ENCODE results near the gene TRDN. TPM values are rescaled to one million over a fixed set of nuclear protein-coding genes. Genes with fewer than 3 reads are reported as not detected.

Gene TRDN
- total RNA-seq = not detected

- no peaks in the 10 kb centered on the region for H3K27me3 ChIP-seq
- H3K27ac ChIP-seq = no peak within 1 kb of the TSS
- intact Hi-C loops (cut with DNase I) = no loop called here
These were observed at the start of gene TRDN for GRCh38 chr6:123636782-123637181. Gene TRDN, minus strand, starts transcription at chr6:123636950. Its CDS starts 175 bp downstream, at chr6:123636775.

GRCh38 chr6:123681957-123682462 lies 45.3 kb upstream of the TRDN start:
- no peaks in the 10 kb centered on the region for H3K36me3 ChIP-seq
- no peaks in the 10 kb centered on the region for H3K4me1 ChIP-seq
- no peak for DNase-seq (ENCODE audit: low spot score in 2 of 2)
- no peaks in the 10 kb centered on the region for H3K27me3 ChIP-seq
- no peaks in the 10 kb centered on the region for H3K9me3 ChIP-seq
- intact Hi-C loops (cut with DNase I) = no loop called here
- no peak for TF ChIP-seq CTCF (IDR thresholded peaks at IDR 0.05)
- no peak overlapping the region for H3K4me3 ChIP-seq
- H3K27ac ChIP-seq = no peak overlapping the region

More at GRCh38 chr6:123636782-123637181, at the start of gene TRDN:
- TF ChIP-seq CTCF (IDR thresholded peaks at IDR 0.05) = no peak
- no peaks in the 10 kb centered on the region for H3K36me3 ChIP-seq
- H3K4me3 ChIP-seq = no peak within 1 kb of the TSS
- no peaks in the 10 kb centered on the region for H3K4me1 ChIP-seq
- H3K9me3 ChIP-seq = no peaks in the 10 kb centered on the region
- no peak for DNase-seq (ENCODE audit: low spot score in 2 of 2)

- Histone ChIP-seq H3K4me1 (no peaks in the 10 kb centered on the region), H3K4me3 (no peak overlapping the region), H3K27ac (no peak overlapping the region), H3K36me3 (no peaks in the 10 kb centered on the region), H3K27me3 (no peaks in the 10 kb centered on the region), H3K9me3 (no peaks in the 10 kb centered on the region)
- TF ChIP-seq CTCF (IDR thresholded peaks at IDR 0.05) = no peak
- DNase-seq (ENCODE audit: low spot score in 2 of 2) = no peak
- intact Hi-C loops (cut with DNase I) = no loop called here
These were observed 41.1 kb upstream of the TRDN start for GRCh38 chr6:123677897-123678296.

GRCh38 chr6:123676793-123677192 lies 40.0 kb upstream of the TRDN start:
- Histone ChIP-seq H3K27me3 (no peaks in the 10 kb centered on the region), H3K27ac (no peak overlapping the region), H3K36me3 (no peaks in the 10 kb centered on the region), H3K4me3 (no peak overlapping the region), H3K4me1 (no peaks in the 10 kb centered on the region), H3K9me3 (no peaks in the 10 kb centered on the region)
- no peak for TF ChIP-seq CTCF (IDR thresholded peaks at IDR 0.05)
- DNase-seq (ENCODE audit: low spot score in 2 of 2) = no peak
- intact Hi-C loops (cut with DNase I) = no loop called here

- TF ChIP-seq CTCF (IDR thresholded peaks at IDR 0.05) = no peak
- intact Hi-C loops (cut with DNase I) = no loop called here
- no peak for DNase-seq (ENCODE audit: low spot score in 2 of 2)
- no peak overlapping the region for H3K27ac ChIP-seq
- H3K9me3 ChIP-seq = no peaks in the 10 kb centered on the region
- no peak overlapping the region for H3K4me3 ChIP-seq
- H3K36me3 ChIP-seq = no peaks in the 10 kb centered on the region
- no peaks in the 10 kb centered on the region for H3K27me3 ChIP-seq
- H3K4me1 ChIP-seq = no peaks in the 10 kb centered on the region
These were observed 32.3 kb upstream of the TRDN start for GRCh38 chr6:123668965-123669591.

Measured in ascending aorta (tissue), 2 donors.